ENCODE data around the gene ADRB1.
A peak's percentile ranks its signal among the peaks of the same experiment; 100 is the strongest.

Gene ADRB1

GRCh38 chr10:114026189-114027040 is 17.3 kb upstream of the ADRB1 start:
- DNase-seq = no peak

- no peak for DNase-seq
These were observed 16.6 kb upstream of the ADRB1 start for GRCh38 chr10:114027041-114027394.

- no peak for DNase-seq
These were observed 15.7 kb upstream of the ADRB1 start for GRCh38 chr10:114027951-114028350.

DNA sequence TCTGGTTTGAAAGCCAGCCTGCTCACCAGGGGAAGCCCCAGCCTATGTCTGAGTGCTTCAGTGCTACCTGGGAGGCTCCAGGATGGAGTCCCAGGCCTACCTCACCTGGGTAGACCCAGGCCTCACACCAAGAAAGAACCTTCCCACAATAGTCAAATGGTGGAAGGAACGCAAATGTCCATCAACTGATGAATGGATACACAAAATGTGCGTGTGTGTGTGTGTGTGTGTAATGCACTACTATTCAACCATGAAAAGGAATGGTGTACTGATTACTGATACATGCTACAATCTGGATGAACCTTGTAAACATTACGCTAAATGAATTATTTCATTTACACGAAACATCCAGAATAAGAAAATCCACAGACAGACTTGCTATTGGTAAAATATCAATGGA is 15.2 kb upstream of the ADRB1 start:
- no peak for DNase-seq

DNA sequence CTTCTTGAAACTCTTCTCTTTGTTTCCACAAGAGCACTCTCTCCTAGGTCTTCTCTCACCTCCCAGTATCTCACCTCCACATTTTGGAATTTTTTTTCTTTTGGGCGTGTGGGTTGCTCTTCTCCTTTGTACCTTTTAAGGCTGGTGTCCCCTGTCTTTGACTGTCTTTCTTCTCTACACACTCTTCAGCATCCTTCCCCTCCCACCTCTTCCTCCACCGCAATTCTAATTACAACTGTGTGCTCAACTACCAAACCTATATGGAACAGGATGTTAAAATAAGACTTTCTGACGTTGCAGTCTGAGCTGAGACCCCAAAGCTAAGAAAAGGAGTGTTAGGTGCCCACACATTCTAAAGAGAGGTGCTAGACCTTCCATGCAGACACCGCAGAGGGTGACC is 14.0 kb upstream of the ADRB1 start:
- DNase-seq = no peak

DNA sequence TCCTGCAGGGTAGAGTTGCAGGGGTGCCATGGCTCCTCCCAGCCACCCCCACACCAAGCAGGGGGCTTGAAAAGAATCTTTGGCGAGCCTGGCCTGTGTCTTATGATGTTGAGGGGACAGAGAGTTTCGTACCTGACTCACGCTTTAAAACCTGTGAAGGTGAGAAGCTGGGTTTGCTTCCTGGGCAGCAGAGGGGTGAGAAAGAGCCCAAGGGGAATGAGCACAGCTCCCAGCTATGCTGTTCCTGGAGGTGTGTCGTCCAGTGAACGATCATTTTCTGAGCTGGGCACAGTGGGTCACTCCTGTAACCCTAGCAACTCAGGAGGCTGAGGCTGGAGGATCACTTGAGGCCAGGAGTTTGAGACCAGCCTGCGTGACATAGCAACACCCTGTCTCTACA is 13.5 kb upstream of the ADRB1 start:
- DNase-seq = no peak

DNA sequence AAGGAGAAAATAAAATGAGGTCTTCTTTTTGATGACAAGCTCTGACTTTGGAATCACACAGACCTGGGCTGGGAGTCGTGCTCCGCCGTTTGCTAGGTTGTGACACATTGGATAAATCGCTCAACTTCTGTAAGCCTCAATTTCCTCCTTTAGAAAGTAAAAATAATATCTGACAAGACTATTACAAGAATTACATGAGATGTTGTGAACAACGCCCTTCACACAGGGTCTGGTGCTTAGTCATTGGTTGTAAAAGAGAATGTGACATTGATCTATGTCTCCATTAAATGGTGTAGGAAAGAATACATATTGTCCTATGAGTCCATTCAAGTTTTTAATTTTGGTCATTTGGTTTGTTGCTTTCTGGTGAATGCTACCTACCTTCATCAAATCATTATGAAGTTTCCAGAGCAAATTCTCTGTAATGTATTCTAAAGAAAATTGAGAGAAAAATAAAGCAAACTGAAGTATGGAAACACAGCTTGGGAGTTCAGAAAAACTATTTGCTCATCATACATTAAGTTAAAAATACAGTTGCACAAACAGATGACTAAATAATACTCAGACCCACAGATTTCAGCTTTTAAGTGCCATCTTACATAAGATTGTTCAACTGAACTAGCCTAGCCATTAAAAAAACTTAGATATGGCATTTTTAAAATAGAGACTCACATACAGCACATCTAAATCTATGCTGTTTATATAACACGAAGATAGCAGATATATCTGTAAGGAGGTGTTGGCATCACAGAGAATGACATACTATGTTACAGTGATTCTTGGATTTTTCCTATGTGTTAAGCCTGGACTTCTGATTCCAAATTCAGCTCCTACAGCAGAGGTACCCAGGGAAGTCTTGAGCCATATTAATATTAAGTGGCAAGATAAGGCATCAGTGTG is 12.3 kb upstream of the ADRB1 start:
- DNase-seq = no peak

DNA sequence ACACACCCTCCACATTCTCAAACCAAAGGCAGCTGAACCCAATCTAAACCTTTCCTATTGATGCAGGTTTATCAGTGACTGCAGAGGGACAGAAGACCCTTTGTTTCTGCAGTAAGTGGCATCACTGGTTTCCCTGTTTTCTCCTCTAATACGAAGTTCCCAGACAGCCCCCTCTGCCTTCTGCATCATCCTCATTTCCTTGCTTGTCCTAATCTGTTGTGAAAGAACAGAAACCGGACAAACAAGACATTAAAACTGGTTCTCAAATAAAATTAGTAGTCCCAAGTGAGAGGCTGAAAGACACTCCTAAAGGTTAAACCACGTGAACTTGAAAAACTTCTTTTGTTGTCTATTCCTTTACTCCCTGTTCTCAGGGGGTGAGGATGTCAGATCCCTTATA is 10.1 kb upstream of the ADRB1 start:
- no peak for DNase-seq

GRCh38 chr10:114034923-114035645 is 8.6 kb upstream of the ADRB1 start:
- no peak for DNase-seq

GRCh38 chr10:114035791-114036190 is 7.9 kb upstream of the ADRB1 start:
- DNase-seq = no peak

GRCh38 chr10:114038819-114039218 is 4.8 kb upstream of the ADRB1 start:
- no peak for DNase-seq

- DNase-seq = no peak
These were observed 2.5 kb upstream of the ADRB1 start for GRCh38 chr10:114041166-114041565.

GRCh38 chr10:114042895-114043531 is 653 bp upstream of the ADRB1 start:
- peak; percentile 58 for DNase-seq

GRCh38 chr10:114044247-114045135 is 825 bp downstream of the ADRB1 start:
- DNase-seq = no peak

DNA sequence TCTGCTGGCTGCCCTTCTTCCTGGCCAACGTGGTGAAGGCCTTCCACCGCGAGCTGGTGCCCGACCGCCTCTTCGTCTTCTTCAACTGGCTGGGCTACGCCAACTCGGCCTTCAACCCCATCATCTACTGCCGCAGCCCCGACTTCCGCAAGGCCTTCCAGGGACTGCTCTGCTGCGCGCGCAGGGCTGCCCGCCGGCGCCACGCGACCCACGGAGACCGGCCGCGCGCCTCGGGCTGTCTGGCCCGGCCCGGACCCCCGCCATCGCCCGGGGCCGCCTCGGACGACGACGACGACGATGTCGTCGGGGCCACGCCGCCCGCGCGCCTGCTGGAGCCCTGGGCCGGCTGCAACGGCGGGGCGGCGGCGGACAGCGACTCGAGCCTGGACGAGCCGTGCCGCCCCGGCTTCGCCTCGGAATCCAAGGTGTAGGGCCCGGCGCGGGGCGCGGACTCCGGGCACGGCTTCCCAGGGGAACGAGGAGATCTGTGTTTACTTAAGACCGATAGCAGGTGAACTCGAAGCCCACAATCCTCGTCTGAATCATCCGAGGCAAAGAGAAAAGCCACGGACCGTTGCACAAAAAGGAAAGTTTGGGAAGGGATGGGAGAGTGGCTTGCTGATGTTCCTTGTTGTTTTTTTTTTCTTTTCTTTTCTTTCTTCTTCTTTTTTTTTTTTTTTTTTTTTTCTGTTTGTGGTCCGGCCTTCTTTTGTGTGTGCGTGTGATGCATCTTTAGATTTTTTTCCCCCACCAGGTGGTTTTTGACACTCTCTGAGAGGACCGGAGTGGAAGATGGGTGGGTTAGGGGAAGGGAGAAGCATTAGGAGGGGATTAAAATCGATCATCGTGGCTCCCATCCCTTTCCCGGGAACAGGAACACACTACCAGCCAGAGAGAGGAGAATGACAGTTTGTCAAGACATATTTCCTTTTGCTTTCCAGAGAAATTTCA is 1.7 kb downstream of the ADRB1 start:
- no peak for DNase-seq

- no peak for DNase-seq
These were observed 2.4 kb downstream of the ADRB1 start for GRCh38 chr10:114046087-114046458.

DNA sequence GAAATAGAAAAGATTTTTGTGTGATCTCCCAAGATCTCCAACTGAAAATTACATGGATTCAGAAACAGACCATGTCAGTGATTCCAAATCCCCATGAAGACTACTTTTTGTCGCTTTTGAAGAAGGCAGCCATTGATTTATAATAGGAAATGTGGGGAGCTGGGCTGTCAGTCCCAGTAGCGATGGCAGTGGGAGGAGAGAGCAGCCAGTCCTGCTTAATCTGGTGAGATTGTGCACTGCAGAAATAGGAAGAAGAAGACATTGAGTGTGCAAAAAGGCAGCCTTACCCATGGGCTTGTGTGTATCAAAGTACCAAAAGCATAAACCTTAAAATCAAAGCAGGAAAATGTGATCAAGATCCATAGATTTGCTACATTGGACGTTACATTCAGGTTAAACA is 4.8 kb downstream of the ADRB1 start:
- DNase-seq = no peak

GRCh38 chr10:114051714-114052113 is 8.0 kb downstream of the ADRB1 start:
- DNase-seq = no peak

- no peak for DNase-seq
These were observed 8.6 kb downstream of the ADRB1 start for GRCh38 chr10:114052255-114052654.

GRCh38 chr10:114053946-114054345 is 10.3 kb downstream of the ADRB1 start:
- DNase-seq = no peak

DNA sequence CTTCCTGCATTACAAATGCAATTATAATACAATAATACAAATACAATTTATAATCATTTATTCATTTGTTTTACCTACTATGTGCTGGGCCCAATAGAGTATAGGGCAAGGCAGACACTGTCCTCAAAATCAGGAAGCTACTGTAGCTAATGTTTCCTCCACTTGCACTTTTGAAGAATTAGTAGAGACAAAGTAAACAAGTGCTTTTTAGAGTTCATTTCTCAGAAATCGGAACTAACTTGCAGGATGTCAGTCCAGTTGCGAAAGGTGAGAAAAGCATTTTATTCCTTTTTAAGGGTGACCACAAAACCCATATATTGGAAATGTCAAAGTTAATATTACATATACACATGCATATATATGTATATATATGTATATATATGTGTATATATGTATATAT is 14.2 kb downstream of the ADRB1 start:
- DNase-seq = no peak
